Esophagus squamous epithelium (tissue), 4 donors: ENCODE measurements around the gene TCEA2.

Source experiments
- POLR2A ChIP-seq, 4 donors: fragments of 450-650 bp; IDR thresholded peaks; one replicate each; pipeline ENCODE4 v1.6.1; 2017; ENCODE audit warnings: antibody characterized with exemption in 4 of 4, mild to moderate bottlenecking in 4 of 4, moderate library complexity in 3 of 4
- TF ChIP-seq, protein P1 (sequence below), 6 experiments: fragments of 450-650 bp in 4 of 6; fragments of 200-600 bp in 2 of 6; sonication (generic) in 2 of 6; IDR thresholded peaks; one replicate each; pipeline ENCODE4 v1.5.1; 2016 to 2019; ENCODE audit warnings: antibody characterized with exemption in 6 of 6, mild to moderate bottlenecking in 4 of 6, moderate library complexity in 4 of 6

GRCh38 chr20:64093013-64093503, 30.1 kb downstream of the TCEA2 start:
- TF ChIP-seq POLR2A (IDR thresholded peaks at IDR 0.05), result no peak
- TF ChIP-seq, protein P1, sequence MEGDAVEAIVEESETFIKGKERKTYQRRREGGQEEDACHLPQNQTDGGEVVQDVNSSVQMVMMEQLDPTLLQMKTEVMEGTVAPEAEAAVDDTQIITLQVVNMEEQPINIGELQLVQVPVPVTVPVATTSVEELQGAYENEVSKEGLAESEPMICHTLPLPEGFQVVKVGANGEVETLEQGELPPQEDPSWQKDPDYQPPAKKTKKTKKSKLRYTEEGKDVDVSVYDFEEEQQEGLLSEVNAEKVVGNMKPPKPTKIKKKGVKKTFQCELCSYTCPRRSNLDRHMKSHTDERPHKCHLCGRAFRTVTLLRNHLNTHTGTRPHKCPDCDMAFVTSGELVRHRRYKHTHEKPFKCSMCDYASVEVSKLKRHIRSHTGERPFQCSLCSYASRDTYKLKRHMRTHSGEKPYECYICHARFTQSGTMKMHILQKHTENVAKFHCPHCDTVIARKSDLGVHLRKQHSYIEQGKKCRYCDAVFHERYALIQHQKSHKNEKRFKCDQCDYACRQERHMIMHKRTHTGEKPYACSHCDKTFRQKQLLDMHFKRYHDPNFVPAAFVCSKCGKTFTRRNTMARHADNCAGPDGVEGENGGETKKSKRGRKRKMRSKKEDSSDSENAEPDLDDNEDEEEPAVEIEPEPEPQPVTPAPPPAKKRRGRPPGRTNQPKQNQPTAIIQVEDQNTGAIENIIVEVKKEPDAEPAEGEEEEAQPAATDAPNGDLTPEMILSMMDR (IDR thresholded peaks at IDR 0.05), result no peak
